Measurements from ENCODE around the gene ELAC2. TPM values are rescaled to one million over a fixed set of nuclear protein-coding genes. Genes with fewer than 3 reads are reported as not detected.
A peak's percentile ranks its signal among the peaks of the same experiment; 100 is the strongest.

ELAC2 gene
- polyA plus RNA-seq, 1 experiment: 71.0 TPM

DNA sequence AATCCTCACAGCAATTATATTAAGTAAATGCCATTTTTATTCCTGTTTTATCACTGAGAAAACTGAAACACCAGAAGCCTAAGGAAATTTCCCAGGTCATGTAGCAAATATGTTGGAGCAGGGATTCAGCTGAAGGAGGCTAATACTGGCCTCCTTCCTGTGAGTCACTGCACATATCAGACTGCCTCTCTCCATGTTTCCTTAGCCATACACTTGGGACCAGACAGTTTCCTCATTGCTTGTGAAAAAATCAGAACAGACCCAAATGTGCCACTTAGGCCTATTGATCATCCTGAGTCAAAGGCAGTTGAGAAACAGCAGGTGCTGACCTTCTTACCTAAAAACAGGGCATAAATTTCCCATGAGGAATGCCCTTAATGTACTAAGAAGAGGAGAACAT, 18.9 kb upstream of the ELAC2 start:
- ChIA-PET POLR2A (no interaction called here), CTCF (interaction anchor here (0.7 kb wide), 1 partner anchor 18 kb away, joined by 3 read pairs; no protein-coding TSS in a partner anchor)
- H3K36me3 ChIP-seq (ENCODE audit: control insufficient read depth, insufficient read depth, low read length): no peaks in the 10 kb centered on the region
- H3K4me3 ChIP-seq (ENCODE audit: low read depth, low read length): no peak overlapping the region
- DNase-seq (ENCODE audit: low read depth): no peak
- TF ChIP-seq, protein P1, sequence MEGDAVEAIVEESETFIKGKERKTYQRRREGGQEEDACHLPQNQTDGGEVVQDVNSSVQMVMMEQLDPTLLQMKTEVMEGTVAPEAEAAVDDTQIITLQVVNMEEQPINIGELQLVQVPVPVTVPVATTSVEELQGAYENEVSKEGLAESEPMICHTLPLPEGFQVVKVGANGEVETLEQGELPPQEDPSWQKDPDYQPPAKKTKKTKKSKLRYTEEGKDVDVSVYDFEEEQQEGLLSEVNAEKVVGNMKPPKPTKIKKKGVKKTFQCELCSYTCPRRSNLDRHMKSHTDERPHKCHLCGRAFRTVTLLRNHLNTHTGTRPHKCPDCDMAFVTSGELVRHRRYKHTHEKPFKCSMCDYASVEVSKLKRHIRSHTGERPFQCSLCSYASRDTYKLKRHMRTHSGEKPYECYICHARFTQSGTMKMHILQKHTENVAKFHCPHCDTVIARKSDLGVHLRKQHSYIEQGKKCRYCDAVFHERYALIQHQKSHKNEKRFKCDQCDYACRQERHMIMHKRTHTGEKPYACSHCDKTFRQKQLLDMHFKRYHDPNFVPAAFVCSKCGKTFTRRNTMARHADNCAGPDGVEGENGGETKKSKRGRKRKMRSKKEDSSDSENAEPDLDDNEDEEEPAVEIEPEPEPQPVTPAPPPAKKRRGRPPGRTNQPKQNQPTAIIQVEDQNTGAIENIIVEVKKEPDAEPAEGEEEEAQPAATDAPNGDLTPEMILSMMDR (IDR thresholded peaks at IDR 0.05; ENCODE audit: insufficient read depth, low read depth, low read length): no peak
- H3K27me3 ChIP-seq (ENCODE audit: control insufficient read depth, insufficient read depth, low read length): no peaks in the 10 kb centered on the region; the same call in 1 of the 2 replicates

DNA sequence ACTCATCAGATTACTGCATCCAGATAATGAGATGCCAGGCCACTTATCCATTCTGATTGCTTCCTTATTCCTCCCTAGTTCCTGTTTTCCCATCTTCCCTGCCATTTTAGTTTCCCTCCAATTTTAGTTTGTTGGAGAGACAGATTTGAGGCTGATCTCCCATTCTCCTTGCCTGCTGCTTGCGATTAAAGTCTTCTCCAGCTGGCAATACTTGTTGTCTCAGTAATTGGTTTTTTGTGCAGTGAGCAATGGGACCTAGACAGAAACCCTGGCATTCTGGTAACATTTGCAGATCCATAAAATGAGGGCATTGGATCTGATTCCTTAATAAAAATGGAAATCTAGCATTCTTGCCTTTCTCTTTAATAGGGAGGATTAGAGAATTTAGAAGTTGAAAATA, 17.6 kb upstream of the ELAC2 start:
- Histone ChIP-seq H3K36me3 (ENCODE audit: control insufficient read depth, insufficient read depth, low read length) (no peaks in the 10 kb centered on the region), H3K27me3 (ENCODE audit: control insufficient read depth, insufficient read depth, low read length) (no peaks in the 10 kb centered on the region; the same call in 1 of the 2 replicates), H3K4me3 (ENCODE audit: low read depth, low read length) (no peak overlapping the region)
- DNase-seq (ENCODE audit: low read depth): no peak
- CTCF ChIA-PET: no interaction called here
- POLR2A ChIA-PET: no interaction called here
- TF ChIP-seq, protein P1 (IDR thresholded peaks at IDR 0.05; ENCODE audit: insufficient read depth, low read depth, low read length): no peak

DNA sequence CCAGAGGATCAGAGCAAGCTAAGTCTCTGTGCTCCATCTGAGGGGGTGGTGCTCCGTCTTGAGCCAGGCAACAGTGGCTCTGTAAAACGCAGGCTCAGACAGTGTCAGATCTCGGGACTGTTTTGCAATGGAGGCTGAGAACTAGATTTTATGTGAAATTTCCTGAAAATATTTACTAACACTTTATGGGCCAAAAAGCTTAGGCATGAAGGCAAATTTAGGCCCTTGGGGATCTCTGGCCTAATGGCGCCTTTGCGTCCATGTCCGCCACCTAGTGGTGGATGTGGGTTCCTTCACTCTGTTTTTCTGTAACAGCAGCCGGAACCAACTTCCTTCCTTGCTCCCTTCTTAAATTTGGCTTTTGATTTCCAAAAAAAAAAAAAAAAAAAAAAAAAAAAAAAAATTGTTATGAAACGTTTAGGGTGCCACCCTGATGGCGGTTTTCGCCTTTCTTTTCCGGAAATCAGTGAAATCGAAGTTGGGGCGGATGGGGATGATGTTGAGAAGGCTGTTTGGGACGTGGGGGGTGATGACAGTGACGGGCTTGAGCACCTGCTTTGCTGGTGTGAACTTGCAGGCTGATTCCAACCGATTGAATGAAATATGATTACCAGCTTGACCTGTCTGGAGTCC, 14.0 kb upstream of the ELAC2 start:
- POLR2A ChIA-PET: interaction anchor here (1.3 kb wide), 1 partner anchor 13 kb away, joined by 4 read pairs; the partner anchor contains the start of gene ELAC2
- Histone ChIP-seq H3K36me3 (ENCODE audit: control insufficient read depth, insufficient read depth, low read length) (no peaks in the 10 kb centered on the region), H3K27me3 (ENCODE audit: control insufficient read depth, insufficient read depth, low read length) (no peaks in the 10 kb centered on the region), H3K4me3 (ENCODE audit: low read depth, low read length) (no peak overlapping the region)
- CTCF ChIA-PET: interaction anchor here (0.7 to 5.1 kb wide), 15 partner anchors 8 to 851 kb away, joined by 3 to 68 read pairs (median 4); partner anchors contain the start of gene ELAC2
- TF ChIP-seq, protein P1 (IDR thresholded peaks at IDR 0.05; ENCODE audit: insufficient read depth, low read depth, low read length): peak; percentile 84
- DNase-seq (ENCODE audit: low read depth): no peak

DNA sequence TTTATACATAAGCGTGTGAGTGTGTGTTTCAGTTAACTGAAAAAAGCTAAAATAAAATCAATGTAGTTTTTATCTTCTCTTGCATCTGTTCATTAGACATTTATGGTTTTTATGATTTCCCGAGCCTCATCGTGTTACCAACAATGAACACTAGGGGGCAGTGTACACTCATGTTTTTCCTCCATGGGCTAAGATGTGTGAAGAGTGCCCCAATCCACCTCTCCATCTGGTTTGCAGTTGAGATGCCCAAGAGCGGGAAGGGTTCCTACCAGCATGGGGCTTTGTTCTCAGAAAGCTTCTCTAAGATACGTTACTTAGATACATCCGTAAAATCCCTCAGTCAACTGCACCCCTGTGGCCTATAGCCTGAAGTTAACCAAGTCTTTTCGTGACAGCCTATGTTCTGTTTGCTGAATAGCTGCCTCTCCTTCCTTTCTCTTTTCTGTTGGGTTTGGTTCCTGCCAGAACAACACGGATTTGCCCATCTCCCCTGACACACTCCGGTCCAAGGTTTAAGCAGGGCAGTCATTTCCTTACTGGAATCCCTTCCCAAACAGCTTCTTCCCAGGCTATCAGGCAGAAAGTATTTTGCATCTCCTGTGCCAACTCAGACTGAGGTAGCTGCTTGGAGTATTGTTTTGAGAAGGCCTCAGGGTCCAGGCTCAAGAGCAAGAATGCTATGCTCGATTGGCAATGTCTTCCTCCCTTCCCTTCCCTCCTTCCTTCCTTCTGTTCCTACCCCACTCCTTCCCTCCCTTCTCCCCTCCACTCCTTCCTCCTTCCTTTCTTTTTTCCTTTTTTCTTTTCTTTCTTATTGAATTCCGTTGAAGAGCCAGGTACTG, 12.9 kb upstream of the ELAC2 start:
- ChIA-PET POLR2A (interaction anchor here (1.3 kb wide), 1 partner anchor 12 kb away, joined by 4 read pairs; the partner anchor contains the start of gene ELAC2), CTCF (interaction anchor here (0.6 to 5.1 kb wide), 32 partner anchors 7 to 1896 kb away, joined by 3 to 68 read pairs (median 4); partner anchors contain the start of gene ELAC2)
- no peak for DNase-seq (ENCODE audit: low read depth)

More for the DNA sequence above, 12.9 kb upstream of the ELAC2 start:
- H3K27me3 ChIP-seq (ENCODE audit: control insufficient read depth, insufficient read depth, low read length): no peaks in the 10 kb centered on the region; the same call in 1 of the 2 replicates
- H3K4me3 ChIP-seq (ENCODE audit: low read depth, low read length): no peak overlapping the region
- TF ChIP-seq, protein P1 (IDR thresholded peaks at IDR 0.05; ENCODE audit: insufficient read depth, low read depth, low read length): peak; percentile 76
- H3K36me3 ChIP-seq (ENCODE audit: control insufficient read depth, insufficient read depth, low read length): no peaks in the 10 kb centered on the region

Data from BJ (cell line).